GM12878 (cell line): ENCODE data around the gene AAMP. TPM values are rescaled to one million over a fixed set of nuclear protein-coding genes. Genes with fewer than 3 reads are reported as not detected.

Experiments used
- ATAC-seq: fragments of 200-7000 bp; cut with Tn5 transposase; 3 replicates; pipeline ENCODE4 v1.9.1; 2020; ENCODE audit warnings: mild to moderate bottlenecking, moderate library complexity
- BruUV-seq: library from RNA; stranded (reverse); fragments of 400-500 nt; replicated peaks from 2 replicates; lab custom pipeline; 2021; lab: Mats Ljungman, UMichigan
- CTCF ChIA-PET: fragments of 300-600 bp; sonication (Branson Sonifier 250); formaldehyde crosslinking; extraction: SDS; loops from one replicate; lab custom pipeline; 2021; ENCODE audit warnings: inconsistent platforms; lab: Yijun Ruan, JAX
- POLR2A ChIA-PET: fragments of 350-600 bp; formaldehyde crosslinking; extraction: SDS; loops from one replicate; lab custom pipeline; 2021; ENCODE audit warnings: inconsistent platforms; lab: Charles Lee
- RAD21 ChIA-PET: fragments of 300-600 bp; sonication (Branson Sonifier 250); formaldehyde crosslinking; loops from one replicate; lab custom pipeline; 2023; ENCODE audit warnings: antibody characterized with exemption; ENCODE audit not compliant: unreplicated experiment; lab: Charles Lee
- SMC1A ChIA-PET: fragments of 300-600 bp; sonication (Branson Sonifier 250); formaldehyde crosslinking; loops from one replicate; lab custom pipeline; 2023; ENCODE audit not compliant: unreplicated experiment, uncharacterized antibody; lab: Charles Lee
- DNase-seq: peaks from one replicate; pipeline ENCODE4 v3.0.0-alpha.2; 2011; ENCODE audit warnings: low read depth, low spot score
- FAIRE-seq: peaks from 3 replicates; lab custom pipeline; 2011; peaks lifted over from hg19 to GRCh38; lab: Jason Lieb, UNC
- H2AFZ ChIP-seq: 2 replicates; pipeline ENCODE4 v1.6.0; 2011; ENCODE audit warnings: low read depth, low read length, control low read depth; ENCODE audit not compliant: control insufficient read depth
- H3K27ac ChIP-seq: 2 replicates; pipeline ENCODE4 v1.5.1; 2011; ENCODE audit warnings: control low read depth; ENCODE audit not compliant: control insufficient read depth, insufficient read depth
- H3K27me3 ChIP-seq, 2 experiments: replicated peaks in 1 of 2; 2 replicates each; pipeline versions ENCODE4 v1.6.0 to v1.6.1; 2011; ENCODE audit warnings: low read length in 1 of 2; ENCODE audit not compliant: control insufficient read depth in 2 of 2, insufficient read depth in 2 of 2
- H3K36me3 ChIP-seq, 2 experiments: 2 replicates each; pipeline ENCODE4 v1.5.1; 2011; ENCODE audit warnings: low read length in 1 of 2; ENCODE audit not compliant: control insufficient read depth in 2 of 2, insufficient read depth in 2 of 2
- H3K4me1 ChIP-seq: 2 replicates; pipeline ENCODE4 v1.6.1; 2011; ENCODE audit warnings: mild to moderate bottlenecking, low read length, moderate library complexity, mixed read lengths; ENCODE audit not compliant: control insufficient read depth, insufficient read depth
- H3K4me2 ChIP-seq: 2 replicates; pipeline ENCODE4 v1.6.0; 2011; ENCODE audit warnings: control low read depth; ENCODE audit not compliant: control insufficient read depth, insufficient read depth
- H3K4me3 ChIP-seq: fragments of 200-600 bp; sonication (generic); 2 replicates; pipeline ENCODE4 v1.5.1; 2016
- H3K79me2 ChIP-seq: 2 replicates; pipeline ENCODE4 v1.6.0; 2011; ENCODE audit warnings: low read length; ENCODE audit not compliant: control insufficient read depth, insufficient read depth
- H3K9ac ChIP-seq: 2 replicates; pipeline ENCODE4 v1.8.0; 2011; ENCODE audit warnings: low read length, control low read depth, mixed read lengths; ENCODE audit not compliant: control insufficient read depth, insufficient read depth
- H3K9me3 ChIP-seq: replicated peaks from 3 replicates; pipeline ENCODE4 v1.5.1; 2011; ENCODE audit warnings: mild to moderate bottlenecking, low read length; ENCODE audit not compliant: control insufficient read depth, insufficient read depth
- H4K20me1 ChIP-seq: 2 replicates; pipeline ENCODE4 v1.6.0; 2011; ENCODE audit not compliant: control insufficient read depth, insufficient read depth
- DPF2 ChIP-seq: fragments of 450-650 bp; IDR thresholded peaks from 2 replicates; pipeline ENCODE4 v1.6.1; 2017; ENCODE audit warnings: mild to moderate bottlenecking
- GATAD2B ChIP-seq: fragments of 450-650 bp; conservative IDR thresholded peaks from 2 replicates; pipeline ENCODE4 v1.6.1; 2017; ENCODE audit warnings: low read depth, mild to moderate bottlenecking, moderate library complexity
- HCFC1 ChIP-seq: fragments of 150-350 bp; IDR thresholded peaks from 2 replicates; pipeline ENCODE4 v1.6.1; 2014; ENCODE audit warnings: low read length
- IKZF1 ChIP-seq: fragments of 450-650 bp; conservative IDR thresholded peaks from 2 replicates; pipeline ENCODE4 v1.6.1; 2017; ENCODE audit warnings: antibody characterized with exemption, mild to moderate bottlenecking
- MAX ChIP-seq: IDR thresholded peaks from 2 replicates; pipeline ENCODE4 v1.6.1; 2012; ENCODE audit warnings: low read depth, low read length, improper control_type of control experiment
- NBN ChIP-seq: fragments of 450-650 bp; IDR thresholded peaks from 2 replicates; pipeline ENCODE4 v1.6.1; 2016
- PKNOX1 ChIP-seq: fragments of 450-650 bp; IDR thresholded peaks from 2 replicates; pipeline ENCODE4 v1.6.1; 2016; ENCODE audit warnings: mild to moderate bottlenecking
- POU2F2 ChIP-seq: IDR thresholded peaks from 3 replicates; pipeline ENCODE4 v1.6.1; 2011; ENCODE audit warnings: low read depth, mild to moderate bottlenecking, low read length, borderline replicate concordance
- RCOR1 ChIP-seq: conservative IDR thresholded peaks from 2 replicates; pipeline ENCODE4 v1.6.1; 2012; ENCODE audit warnings: low read depth, low read length, improper control_type of control experiment
- RFX5 ChIP-seq: IDR thresholded peaks from 2 replicates; pipeline ENCODE4 v1.6.1; 2011; ENCODE audit warnings: low read depth, low read length, improper control_type of control experiment
- SP1 ChIP-seq: IDR thresholded peaks from one replicate; pipeline ENCODE4 v1.6.1; 2011; ENCODE audit warnings: low read depth, low read length
- TARDBP ChIP-seq: IDR thresholded peaks from 2 replicates; pipeline ENCODE4 v1.6.1; 2016; ENCODE audit warnings: borderline replicate concordance
- TCF3 ChIP-seq: IDR thresholded peaks from 2 replicates; pipeline ENCODE4 v1.6.1; 2012; ENCODE audit warnings: low read depth, mild to moderate bottlenecking, low read length, borderline replicate concordance; ENCODE audit not compliant: insufficient read depth
- ZNF217 ChIP-seq: fragments of 450-650 bp; IDR thresholded peaks from 2 replicates; pipeline ENCODE4 v1.6.1; 2017; ENCODE audit warnings: antibody characterized with exemption, mild to moderate bottlenecking
- ZNF24 ChIP-seq: fragments of 450-650 bp; IDR thresholded peaks from 2 replicates; pipeline ENCODE4 v1.6.1; 2017; ENCODE audit warnings: antibody characterized with exemption, mild to moderate bottlenecking
- ZZZ3 ChIP-seq: IDR thresholded peaks from 2 replicates; pipeline ENCODE4 v1.6.1; 2011; ENCODE audit warnings: low read depth; ENCODE audit not compliant: control insufficient read depth, insufficient read length
- WGBS: methylation state at CpG from one replicate; pipeline ENCODE4 v1.1.6; 2016; ENCODE audit warnings: low lambda C conversion rate; ENCODE audit not compliant: insufficient replicate concordance, insufficient coverage; ENCODE audit errors: missing lambda C conversion rate; 5-methylcytosine and 5-hydroxymethylcytosine counted together
- in situ Hi-C: fragments of 300-500 bp; cut with MboI; formaldehyde crosslinking; loops from 9 replicates; pipeline ENCODE4 v1.14.3; 2018; ENCODE audit warnings: mixed read lengths
- intact Hi-C: fragments of 100-400 bp; cut with micrococcal nuclease; formaldehyde crosslinking; loops from one replicate; pipeline ENCODE4 v1.14.2; 2022; ENCODE audit not compliant: unreplicated experiment
- polyA plus RNA-seq, 11 experiments: library from polyadenylated mRNA; depleted of rRNA in 4 of 11; unstranded in 6 of 11; stranded (reverse) in 5 of 11; fragments of >200 nt; fragmentation: Nextera tagmentation in 4 of 11; fragmentation: Illumina TruSeq in 1 of 11; extraction: Ambion mirVana in 4 of 11; extraction: Trizol in 1 of 11; gene quantifications; 1 replicate in 1 of 11; 2 replicates in 10 of 11; pipeline versions ENCODE4 v1.2.1 to v1.2.3, GENCODE V29; 2011 to 2016; ENCODE audit warnings: inconsistent platforms in 2 of 11, missing spikeins in 2 of 11, low read depth in 1 of 11
- total RNA-seq, 4 experiments: library from RNA; depleted of rRNA in 3 of 4; stranded (reverse); fragments of >200 nt in 3 of 4; fragmentation: Illumina TruSeq in 1 of 4; extraction: Trizol in 1 of 4; gene quantifications; 2 replicates each; pipeline versions ENCODE4 v1.2.1 to v1.2.3, GENCODE V29; 2013 to 2021
- TF ChIP-seq, protein P1 (sequence below): IDR thresholded peaks from 2 replicates; pipeline ENCODE4 v1.6.1; 2011; ENCODE audit warnings: borderline replicate concordance, low read depth, mild to moderate bottlenecking, moderate library complexity, mixed read lengths, low read length; ENCODE audit not compliant: insufficient read depth; ENCODE audit errors: extremely low read length

The AAMP gene
- total and polyA plus RNA-seq, 10 of the 15 experiments (the other 5 are each of a cell fraction or from before 2014, with no cell fraction given): 4.4 to 140 (median 81.9) TPM

- TF ChIP-seq PKNOX1 (no peak), TARDBP (no peak), SP1 (no peak), RFX5 (no peak)
Measured at GRCh38 chr2:218263817-218264641, 5.9 kb downstream of the AAMP start (continued).

GRCh38 chr2:218262631-218263586, 7.0 kb downstream of the AAMP start:
- H3K4me3 ChIP-seq: no peak overlapping the region
- H3K79me2 ChIP-seq: no peaks in the 10 kb centered on the region; the same call in 1 of the 2 replicates
- no peaks in the 10 kb centered on the region for H3K9me3 ChIP-seq
- peaks cover 10 to 18% of the 10 kb centered on the region in 2 experiments; a peak in 3 of 4 replicates for H3K36me3 ChIP-seq
- BruUV-seq: no TSS peak
- ChIA-PET POLR2A (no interaction called here), RAD21 (no interaction called here), SMC1A (interaction anchor here (0.5 kb wide), 1 partner anchor 47 kb away, joined by 3 read pairs; no protein-coding TSS in a partner anchor), CTCF (interaction anchor here (0.9 to 4.7 kb wide), 3 partner anchors 9 to 10 kb away, joined by 3 to 22 read pairs (median 3); partner anchors contain the start of genes AAMP and PNKD)
- ATAC-seq (no peak), DNase-seq (no peak), FAIRE-seq (no peak)
- no peak overlapping the region for H3K4me2 ChIP-seq
- WGBS: 85% methylated on average over 29 of the region's 39 CpGs
- in situ Hi-C loops (no loop called here), intact Hi-C loops (no loop called here)
- no peaks in the 10 kb centered on the region for H3K27me3 ChIP-seq
- H3K9ac ChIP-seq: no peak overlapping the region
- H4K20me1 ChIP-seq: no peaks in the 10 kb centered on the region
- peaks cover 24% of the 10 kb centered on the region for H3K4me1 ChIP-seq
- H3K27ac ChIP-seq: no peak overlapping the region
- H2AFZ ChIP-seq: no peak overlapping the region
- TF ChIP-seq ZZZ3: no peak
- TF ChIP-seq HCFC1: no peak
- TF ChIP-seq IKZF1: no peak
- no peak for TF ChIP-seq RCOR1
- TF ChIP-seq ZNF24: no peak
- TF ChIP-seq POU2F2: no peak
- no peak for TF ChIP-seq NBN
- TF ChIP-seq, protein P1, sequence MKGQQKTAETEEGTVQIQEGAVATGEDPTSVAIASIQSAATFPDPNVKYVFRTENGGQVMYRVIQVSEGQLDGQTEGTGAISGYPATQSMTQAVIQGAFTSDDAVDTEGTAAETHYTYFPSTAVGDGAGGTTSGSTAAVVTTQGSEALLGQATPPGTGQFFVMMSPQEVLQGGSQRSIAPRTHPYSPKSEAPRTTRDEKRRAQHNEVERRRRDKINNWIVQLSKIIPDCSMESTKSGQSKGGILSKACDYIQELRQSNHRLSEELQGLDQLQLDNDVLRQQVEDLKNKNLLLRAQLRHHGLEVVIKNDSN: no peak
- TF ChIP-seq TCF3: no peak
- TF ChIP-seq GATAD2B: no peak
- TF ChIP-seq ZNF217: no peak
- no peak for TF ChIP-seq PKNOX1
- TF ChIP-seq DPF2: no peak
- TF ChIP-seq MAX: no peak
